Rectal smooth muscle tissue (tissue), 1 donor: Measurements from ENCODE around the gene TMEM239.
"Not testable (repeated sequence)": the region's sequence is repeated elsewhere in the genome, so short reads cannot be mapped to it uniquely, and the experiment has no call there.

Source experiments
- H3K27ac ChIP-seq: one replicate; pipeline ENCODE4 v1.7.0; 2013; ENCODE audit warnings: low read depth, low read length, inconsistent platforms
- H3K27me3 ChIP-seq: one replicate; pipeline ENCODE4 v1.7.0; 2013; ENCODE audit warnings: low read length; ENCODE audit not compliant: control insufficient read depth, insufficient read depth
- H3K36me3 ChIP-seq: one replicate; pipeline ENCODE4 v1.7.0; 2013; ENCODE audit warnings: low read length; ENCODE audit not compliant: control insufficient read depth, insufficient read depth
- H3K4me1 ChIP-seq: one replicate; pipeline ENCODE4 v1.7.0; 2013; ENCODE audit warnings: low read length; ENCODE audit not compliant: control insufficient read depth, insufficient read depth
- H3K4me3 ChIP-seq: one replicate; pipeline ENCODE4 v1.7.0; 2013; ENCODE audit warnings: low read length
- H3K9ac ChIP-seq: one replicate; pipeline ENCODE4 v1.7.0; 2013; ENCODE audit warnings: low read length

The TMEM239 gene

DNA sequence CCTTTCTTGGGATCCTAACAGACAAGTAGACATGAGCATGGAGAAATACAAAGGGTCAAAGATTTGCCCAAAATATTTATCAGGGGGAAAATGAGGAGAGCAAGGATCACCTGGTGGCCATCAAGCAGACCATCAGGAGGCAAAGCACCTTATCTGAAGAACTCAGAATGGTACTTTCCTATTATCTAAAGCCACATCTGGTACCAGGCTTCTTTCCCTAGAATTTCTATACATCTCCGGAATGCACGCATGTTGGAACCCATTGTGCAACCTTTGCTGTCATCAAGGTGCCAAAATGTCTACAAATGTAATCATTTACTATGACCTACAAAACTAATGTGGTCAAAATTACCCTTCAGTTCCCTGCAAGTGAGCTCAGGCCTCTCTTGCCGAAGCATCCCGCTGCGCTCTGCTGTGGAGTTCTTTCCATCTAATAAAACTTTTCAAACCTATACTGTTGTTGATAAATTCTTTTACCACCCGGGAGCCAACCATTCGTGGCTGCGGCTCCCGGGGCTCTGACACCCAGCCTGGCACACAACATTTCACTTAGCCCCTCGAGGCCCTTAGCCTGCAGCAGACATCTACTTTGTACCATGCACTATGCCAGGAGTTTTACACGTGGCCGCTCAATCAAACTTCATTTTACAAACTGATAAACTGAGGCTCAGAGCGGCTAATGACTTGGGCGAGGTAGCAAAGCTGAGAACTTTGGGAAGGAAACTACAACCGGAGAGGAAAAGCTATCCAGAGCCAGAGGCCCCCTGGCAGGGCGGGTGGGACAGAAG is 11.9 kb upstream of the TMEM239 start:
- Histone ChIP-seq H3K9ac (no peak overlapping the region), H3K27me3 (peaks cover 14% of the 10 kb centered on the region), H3K27ac (no peak overlapping the region), H3K36me3 (no peaks in the 10 kb centered on the region), H3K4me3 (no peak overlapping the region), H3K4me1 (no peaks in the 10 kb centered on the region)

DNA sequence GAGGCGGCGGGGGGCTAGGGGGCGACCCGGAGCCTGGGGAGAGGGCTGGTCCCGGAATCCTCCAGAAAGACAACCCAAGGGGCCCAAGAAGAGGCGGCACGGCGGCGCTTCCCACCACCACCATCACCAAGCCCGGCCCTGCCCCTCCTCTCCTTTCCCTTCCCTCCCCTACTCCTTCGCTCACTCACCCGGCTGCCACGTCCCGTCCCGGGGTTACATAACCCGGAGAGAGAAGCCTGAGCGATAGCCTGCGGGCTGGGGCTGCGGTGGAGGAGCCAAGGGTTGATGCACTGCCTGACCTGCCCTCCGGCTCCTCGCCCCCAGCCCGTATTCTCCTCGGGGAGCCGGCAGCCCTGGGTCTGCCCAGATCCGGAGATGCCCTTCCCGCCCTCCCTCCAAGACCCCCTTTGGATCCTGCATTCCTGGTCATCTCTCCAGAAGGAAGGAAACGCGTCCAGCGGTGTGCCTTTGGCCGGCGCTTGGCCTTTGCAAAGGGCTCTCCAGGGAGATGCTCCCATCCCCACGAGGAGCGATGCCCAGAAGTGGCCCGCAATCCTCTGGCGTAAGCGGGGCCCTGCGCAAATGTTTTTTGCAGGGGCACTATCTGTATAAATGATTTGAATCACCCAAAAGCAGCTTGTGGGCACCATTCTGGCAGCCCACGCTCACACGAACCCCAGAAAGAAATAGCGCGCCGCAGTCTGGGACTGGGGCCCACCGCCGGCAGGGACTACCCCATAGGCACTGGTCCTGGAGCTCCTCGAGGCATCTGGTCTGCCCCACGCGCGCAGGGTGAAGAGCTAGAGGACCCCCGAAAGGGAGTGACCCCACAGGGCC is 11.1 kb upstream of the TMEM239 start:
- H3K36me3 ChIP-seq: no peaks in the 10 kb centered on the region
- H3K27ac ChIP-seq: no peak overlapping the region
- no peak overlapping the region for H3K4me3 ChIP-seq
- no peak overlapping the region for H3K9ac ChIP-seq
- no peaks in the 10 kb centered on the region for H3K4me1 ChIP-seq
- peaks cover 11% of the 10 kb centered on the region for H3K27me3 ChIP-seq

DNA sequence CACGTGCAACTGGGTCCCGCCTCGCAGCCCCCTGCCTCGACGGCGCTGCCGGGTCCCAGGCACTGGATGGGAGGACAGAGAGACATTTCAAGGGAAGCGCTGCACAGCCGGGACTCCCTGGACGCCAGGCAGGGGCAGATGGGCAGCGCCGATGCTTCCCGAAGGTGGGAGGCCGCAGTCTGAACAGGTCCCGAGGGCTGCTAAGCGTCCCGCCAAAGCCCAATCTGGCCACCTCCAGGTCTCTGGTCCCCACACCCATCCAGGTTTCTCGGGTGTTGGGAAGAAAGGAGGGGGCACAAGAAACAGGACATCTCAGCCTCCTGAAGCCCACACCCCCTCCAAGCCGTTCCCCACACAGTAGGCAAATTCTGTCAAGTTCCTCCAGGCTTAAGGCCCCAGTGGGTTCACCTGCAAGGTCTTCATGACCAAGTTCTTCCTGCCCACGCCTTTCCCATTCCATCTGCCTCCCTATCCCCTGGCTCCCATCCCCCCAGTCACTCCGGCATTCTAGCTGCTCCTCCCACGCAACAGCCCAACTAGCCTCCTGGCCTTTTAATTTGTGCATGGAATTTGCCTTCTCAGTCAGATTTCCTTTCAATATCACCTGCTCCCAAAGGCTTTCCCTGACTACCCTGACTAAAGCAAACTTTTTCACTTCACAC is 10.3 kb upstream of the TMEM239 start:
- Histone ChIP-seq H3K36me3 (no peaks in the 10 kb centered on the region), H3K4me1 (no peaks in the 10 kb centered on the region), H3K9ac (no peak overlapping the region), H3K4me3 (no peak overlapping the region), H3K27me3 (peaks cover 8% of the 10 kb centered on the region), H3K27ac (no peak overlapping the region)

DNA sequence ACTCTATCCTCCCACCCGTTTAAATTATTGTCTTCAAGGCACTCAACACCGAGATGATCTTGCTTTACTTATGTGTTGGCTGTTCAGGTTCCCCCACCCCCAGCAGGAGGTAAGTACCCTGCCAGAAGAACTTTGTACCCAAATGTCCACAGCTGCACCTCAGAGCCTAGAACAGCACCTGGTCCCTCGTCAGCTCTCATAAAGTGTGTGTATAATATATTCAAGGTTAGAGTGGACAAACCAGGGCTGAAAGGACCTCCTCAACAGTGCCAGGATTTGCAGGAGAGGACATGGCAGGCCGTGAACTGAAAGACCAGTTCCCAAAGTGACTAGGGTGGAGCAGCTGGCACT is 9.8 kb upstream of the TMEM239 start:
- no peaks in the 10 kb centered on the region for H3K36me3 ChIP-seq
- H3K27ac ChIP-seq: no peak overlapping the region
- peaks cover 3% of the 10 kb centered on the region for H3K27me3 ChIP-seq
- H3K4me1 ChIP-seq: no peaks in the 10 kb centered on the region
- H3K4me3 ChIP-seq: no peak overlapping the region
- no peak overlapping the region for H3K9ac ChIP-seq

DNA sequence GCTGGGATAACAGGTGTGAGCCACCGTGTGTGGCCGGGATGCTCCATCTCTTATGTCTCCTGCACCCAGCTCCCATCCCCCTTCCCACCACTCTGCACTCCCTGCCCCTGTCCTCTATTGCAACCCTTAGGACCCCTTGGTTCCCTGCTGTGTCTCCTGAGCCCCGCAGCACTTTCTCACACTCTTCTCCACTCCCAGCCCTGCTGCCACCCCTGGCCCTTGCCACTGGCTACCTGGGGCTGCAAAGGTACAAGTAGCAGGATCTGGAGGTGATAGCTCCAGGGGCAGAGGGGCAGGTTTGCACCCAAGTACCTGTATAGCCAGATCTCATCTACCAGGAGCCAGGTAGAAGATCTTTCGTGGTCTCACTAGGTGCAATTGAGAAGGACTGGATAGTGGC is 9.1 kb upstream of the TMEM239 start:
- H3K36me3 ChIP-seq: no peaks in the 10 kb centered on the region
- H3K4me3 ChIP-seq: no peak overlapping the region
- H3K27ac ChIP-seq: no peak overlapping the region
- no peak overlapping the region for H3K9ac ChIP-seq
- H3K4me1 ChIP-seq: no peaks in the 10 kb centered on the region
- no peaks in the 10 kb centered on the region for H3K27me3 ChIP-seq

DNA sequence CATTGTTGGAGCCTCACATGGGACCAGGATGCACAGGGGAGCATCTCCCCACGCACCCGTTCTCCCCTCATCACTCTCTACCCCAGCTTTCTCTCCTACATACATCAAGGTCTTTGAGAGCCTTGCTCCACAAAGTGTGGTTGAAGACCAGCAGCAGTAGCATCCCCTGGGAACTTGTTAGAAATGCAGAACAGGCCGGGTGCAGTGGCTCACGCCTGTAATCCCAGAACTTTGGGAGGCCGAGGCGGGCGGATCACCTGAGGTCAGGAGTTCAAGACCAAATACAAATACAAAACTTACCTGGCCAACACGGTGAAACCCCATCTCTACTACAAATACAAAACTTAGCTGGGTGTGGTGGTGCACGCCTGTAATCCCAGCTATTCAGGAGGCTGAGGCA is 8.2 kb upstream of the TMEM239 start:
- not testable (repeated sequence) for H3K9ac ChIP-seq, H3K27ac ChIP-seq, H3K36me3 ChIP-seq, H3K4me1 ChIP-seq, H3K27me3 ChIP-seq, H3K4me3 ChIP-seq

DNA sequence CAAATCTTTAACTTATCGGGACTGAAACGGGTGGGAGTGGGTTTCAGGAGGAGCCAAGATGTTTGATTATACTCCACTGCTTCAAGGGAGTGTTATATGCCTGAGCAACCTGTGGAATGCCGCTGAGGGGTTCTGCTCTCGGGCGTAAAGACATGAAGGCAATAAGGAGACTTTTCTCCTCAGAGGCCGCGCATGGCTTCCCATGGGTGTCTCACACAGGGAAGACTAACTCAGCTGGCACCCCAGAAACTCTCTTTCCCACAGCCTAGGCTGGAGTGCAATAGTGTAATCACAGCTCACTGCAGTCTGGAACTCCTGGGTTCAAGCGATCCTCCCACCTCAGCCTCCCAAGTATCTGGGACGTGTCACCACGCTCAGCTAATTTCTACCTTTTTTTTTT is 6.5 kb upstream of the TMEM239 start:
- Histone ChIP-seq H3K4me3 (no peak overlapping the region), H3K27me3 (no peaks in the 10 kb centered on the region), H3K9ac (no peak overlapping the region), H3K36me3 (no peaks in the 10 kb centered on the region), H3K4me1 (no peaks in the 10 kb centered on the region), H3K27ac (no peak overlapping the region)

DNA sequence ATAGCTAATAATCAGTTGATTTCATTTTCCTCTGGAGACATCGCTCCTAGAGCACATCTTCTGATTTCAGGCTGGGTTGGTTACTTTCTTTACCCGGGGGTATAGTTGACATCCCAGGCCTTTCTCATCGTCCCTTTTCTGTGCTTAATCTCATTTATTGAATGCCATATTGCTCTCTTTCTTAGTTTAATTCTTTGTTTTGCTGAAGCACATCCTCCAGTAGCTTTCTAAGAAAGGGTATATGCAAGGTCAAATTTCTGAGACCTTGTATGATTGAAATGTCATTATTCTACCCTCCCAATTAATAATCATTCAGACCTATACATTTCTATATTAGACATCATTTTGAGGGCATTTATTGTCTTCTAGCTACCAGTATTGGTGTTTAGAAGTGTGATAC is 4.0 kb upstream of the TMEM239 start:
- Histone ChIP-seq H3K4me3 (no peak overlapping the region), H3K9ac (no peak overlapping the region), H3K27ac (no peak overlapping the region), H3K27me3 (no peaks in the 10 kb centered on the region), H3K36me3 (no peaks in the 10 kb centered on the region), H3K4me1 (no peaks in the 10 kb centered on the region)

DNA sequence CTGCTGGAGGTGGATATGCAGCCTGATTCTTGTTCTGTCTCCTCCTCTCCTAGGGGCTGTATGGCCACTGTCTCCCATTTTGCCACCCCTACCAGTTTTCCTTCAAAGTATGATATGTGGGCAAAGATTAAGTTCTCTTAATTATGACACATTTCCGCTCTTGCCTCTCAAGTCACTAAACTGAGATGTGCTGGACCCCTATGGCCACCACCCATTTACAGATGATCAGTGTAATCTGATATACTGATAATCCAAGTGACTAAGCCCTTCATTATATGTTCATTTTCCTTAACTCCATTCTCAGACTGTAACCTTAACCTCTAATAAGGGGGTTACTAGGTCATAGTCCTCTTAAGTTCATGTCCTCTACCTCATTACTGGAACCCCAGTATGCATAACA is 2.1 kb upstream of the TMEM239 start:
- Histone ChIP-seq H3K36me3 (no peaks in the 10 kb centered on the region), H3K27me3 (peaks cover 3% of the 10 kb centered on the region), H3K9ac (no peak overlapping the region), H3K4me3 (no peak overlapping the region), H3K27ac (no peak overlapping the region), H3K4me1 (no peaks in the 10 kb centered on the region)

DNA sequence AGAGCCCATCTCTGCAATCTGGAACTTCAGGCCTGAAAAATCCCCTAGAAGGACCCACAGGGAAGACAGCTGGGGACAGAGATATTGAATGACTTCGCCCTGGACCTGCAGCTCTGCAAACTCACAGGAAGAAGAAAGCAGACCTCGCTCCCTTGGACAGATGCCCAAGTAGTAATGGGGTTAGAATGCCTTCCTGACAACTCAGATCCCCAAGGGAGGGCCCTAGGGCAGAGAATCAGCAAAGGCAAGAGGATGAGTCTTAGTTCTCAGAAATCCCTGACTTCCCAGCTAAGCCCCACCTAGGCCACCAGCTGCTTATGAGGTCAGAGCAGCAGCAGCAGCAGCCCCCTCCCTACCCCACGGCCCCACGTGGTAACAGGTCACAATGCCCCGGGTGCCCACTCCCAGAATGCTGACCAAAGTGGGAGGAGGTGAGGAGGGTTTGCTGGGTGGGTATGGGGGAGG is 1.5 kb upstream of the TMEM239 start, which contains the start of gene C20orf141:
Gene C20orf141, plus strand, starts transcription at position 401 of the 465 bp plus-strand sequence. CDS start 198 bp downstream, outside the sequence.
- Histone ChIP-seq H3K9ac (no peak within 1 kb of the TSS), H3K27me3 (peaks cover 3% of the 10 kb centered on the region), H3K4me1 (no peaks in the 10 kb centered on the region), H3K36me3 (no peaks in the 10 kb centered on the region), H3K27ac (no peak within 1 kb of the TSS), H3K4me3 (no peak within 1 kb of the TSS)

DNA sequence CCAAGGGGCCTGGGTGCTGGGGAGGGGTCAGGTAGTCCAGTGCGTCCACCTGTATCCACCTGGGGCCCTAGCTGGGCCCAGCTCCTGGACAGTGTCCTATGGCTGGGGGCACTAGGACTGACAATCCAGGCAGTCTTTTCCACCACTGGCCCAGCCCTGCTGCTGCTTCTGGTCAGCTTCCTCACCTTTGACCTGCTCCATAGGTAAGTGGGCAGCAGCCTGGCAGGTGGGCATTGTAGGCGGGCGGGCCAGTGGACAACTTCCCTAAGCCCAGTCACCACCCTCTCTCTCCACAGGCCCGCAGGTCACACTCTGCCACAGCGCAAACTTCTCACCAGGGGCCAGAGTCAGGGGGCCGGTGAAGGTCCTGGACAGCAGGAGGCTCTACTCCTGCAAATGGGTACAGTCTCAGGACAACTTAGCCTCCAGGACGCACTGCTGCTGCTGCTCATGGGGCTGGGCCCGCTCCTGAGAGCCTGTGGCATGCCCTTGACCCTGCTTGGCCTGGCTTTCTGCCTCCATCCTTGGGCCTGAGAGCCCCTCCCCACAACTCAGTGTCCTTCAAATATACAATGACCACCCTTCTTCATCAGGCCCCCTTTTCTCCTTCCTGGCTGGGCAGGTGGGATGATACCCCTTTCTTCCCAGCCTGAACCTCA is 793 bp upstream of the TMEM239 start:
- Histone ChIP-seq H3K9ac (no peak overlapping the region), H3K4me3 (no peak overlapping the region), H3K36me3 (no peaks in the 10 kb centered on the region), H3K4me1 (no peaks in the 10 kb centered on the region), H3K27ac (no peak overlapping the region), H3K27me3 (peaks cover 5% of the 10 kb centered on the region)
